Measurements from ENCODE around the gene KCTD14. TPM values are rescaled to one million over a fixed set of nuclear protein-coding genes. Genes with fewer than 3 reads are reported as not detected.

The KCTD14 gene
- total and polyA plus RNA-seq, 2 of the 8 experiments (the other 6 are each of a cell fraction or from before 2014, with no cell fraction given): 21.6 to 24.9 TPM

- no peak overlapping the region for H3K56ac ChIP-seq (replicated peaks; ENCODE audit: insufficient read length, low read depth, low read length)
- H3K23ac ChIP-seq (ENCODE audit: insufficient read length): no peak overlapping the region
- ChIA-PET POLR2A (ENCODE audit: partially characterized antibody) (interaction anchor here (0.8 kb wide), 1 partner anchor 9 kb away, joined by 5 read pairs; no protein-coding TSS in a partner anchor), CTCF (ENCODE audit: partially characterized antibody) (interaction anchor here (0.8 to 5.9 kb wide), 4 partner anchors 20 to 109 kb away, joined by 3 to 53 read pairs (median 4); partner anchors contain the start of gene INTS4)
- no peak overlapping the region for H3K18ac ChIP-seq (ENCODE audit: extremely low read depth, low read length)
- no peak overlapping the region for H3K27ac ChIP-seq (ENCODE audit: low read depth, low read length)
- H3K4ac ChIP-seq (replicated peaks; ENCODE audit: insufficient read length, low read depth, low read length): no peak overlapping the region
- no peak overlapping the region for H4K91ac ChIP-seq (replicated peaks; ENCODE audit: insufficient read length, low read length)
- H4K20me1 ChIP-seq (replicated peaks in 1 of 2; ENCODE audit: control insufficient read depth in 1 of 2, insufficient read depth in 2 of 2, low read length in 2 of 2): no peaks in the 10 kb centered on the region
- H3K27me3 ChIP-seq (replicated peaks in 1 of 4; ENCODE audit: control insufficient read depth in 3 of 4, extremely low read depth in 1 of 4, insufficient read depth in 3 of 4, low read length in 3 of 4): no peaks in the 10 kb centered on the region
- H2BK5ac ChIP-seq (ENCODE audit: low read depth, low read length): no peak overlapping the region
- no peak overlapping the region for H4K8ac ChIP-seq (ENCODE audit: extremely low read depth, insufficient read depth, low read length)
- no peak overlapping the region for H3K4me2 ChIP-seq (ENCODE audit: insufficient read depth in 1 of 2, low read depth in 2 of 2, low read length in 2 of 2)
- peaks cover 2% of the 10 kb centered on the region; the same call in 1 of the 2 replicates for H3K23me2 ChIP-seq (ENCODE audit: low read depth, low read length)
- H2BK20ac ChIP-seq (ENCODE audit: low read length): no peak overlapping the region
- FAIRE-seq (no peak), DNase-seq (ENCODE audit: low read depth in 1 of 2, low spot score in 2 of 2) (no peak)
- H3K79me1 ChIP-seq (ENCODE audit: low read depth, low read length): no peaks in the 10 kb centered on the region
- H2AFZ ChIP-seq (ENCODE audit: low read length): no peak overlapping the region
- no peaks in the 10 kb centered on the region for H3K36me3 ChIP-seq (ENCODE audit: control insufficient read depth in 2 of 4, insufficient read depth in 4 of 4, low read length in 3 of 4)
- no peak overlapping the region for H2BK120ac ChIP-seq (replicated peaks; ENCODE audit: low read depth, low read length)
- H2BK12ac ChIP-seq (ENCODE audit: low read depth, low read length): no peak overlapping the region
- TF ChIP-seq CBX8 (IDR thresholded peaks at IDR 0.05; ENCODE audit: borderline replicate concordance, low read depth, low read length): no peak
- no peak for TF ChIP-seq GTF2F1 (IDR thresholded peaks at IDR 0.05; ENCODE audit: borderline replicate concordance, low read depth, low read length)
- TF ChIP-seq CBX5 (IDR thresholded peaks at IDR 0.05; ENCODE audit: low read depth, low read length): no peak
- TF ChIP-seq CTCF (IDR thresholded peaks at IDR 0.05; ENCODE audit: control extremely low read depth in 1 of 3, insufficient read depth in 1 of 3, low read depth in 1 of 3, low read length in 3 of 3): no peak
- TF ChIP-seq POU5F1 (IDR thresholded peaks at IDR 0.05; ENCODE audit: low read depth, low read length): no peak
- TF ChIP-seq EP300 (IDR thresholded peaks at IDR 0.05; ENCODE audit: borderline replicate concordance in 1 of 2, low read depth in 2 of 2, low read length in 2 of 2): no peak
- 75% methylated on average over 3 of the region's 3 CpGs; no CpG with 5 or more reads in 1 of the 2 experiments for WGBS, 2 experiments (ENCODE audit: extremely low coverage in 1 of 2, insufficient coverage in 1 of 2, insufficient read length in 1 of 2, insufficient replicate concordance in 2 of 2, low coverage in 1 of 2, low lambda C conversion rate in 2 of 2, missing lambda C conversion rate in 1 of 2)
- no peaks in the 10 kb centered on the region for H3K79me2 ChIP-seq (ENCODE audit: control insufficient read depth in 1 of 2, insufficient read depth in 2 of 2, low read length in 2 of 2)
- no peak overlapping the region for H2AK5ac ChIP-seq (ENCODE audit: low read depth, low read length)
- no peak overlapping the region for H3K4me3 ChIP-seq (ENCODE audit: extremely low read depth in 1 of 4, insufficient read depth in 2 of 4, low read depth in 3 of 4, low read length in 4 of 4)
- H3K9me3 ChIP-seq (ENCODE audit: insufficient read depth in 2 of 2, low read depth in 1 of 2, low read length in 1 of 2): no peaks in the 10 kb centered on the region
- no peak overlapping the region for H3K14ac ChIP-seq (ENCODE audit: insufficient read length)
- H2BK15ac ChIP-seq (ENCODE audit: low read length): no peak overlapping the region
- no peak overlapping the region for H4K5ac ChIP-seq (ENCODE audit: insufficient read length, low read depth, low read length)
- no peak overlapping the region for H3K9ac ChIP-seq (replicated peaks in 1 of 4; ENCODE audit: extremely low read depth in 1 of 4, low read depth in 3 of 4, low read length in 3 of 4)
- H3K4me1 ChIP-seq (replicated peaks in 1 of 4; ENCODE audit: control insufficient read depth in 3 of 4, insufficient read depth in 4 of 4, low read length in 3 of 4): peaks cover 0 to 10% (median under 1%) of the 10 kb centered on the region in 4 experiments; a peak in 4 of 7 replicates
These were observed 25.5 kb upstream of the KCTD14 start for GRCh38 chr11:78048561-78048960.
